Measurements from ENCODE around the gene EEF1A2. TPM values are rescaled to one million over a fixed set of nuclear protein-coding genes. Genes with fewer than 3 reads are reported as not detected.
"Not testable (repeated sequence)": the region's sequence is repeated elsewhere in the genome, so short reads cannot be mapped to it uniquely, and the experiment has no call there.

EEF1A2 gene
- total and polyA plus RNA-seq, 7 experiments from 2014 or later = 0.08 to 1.5 (median 0.53) TPM; not detected in 2

GRCh38 chr20:63481503-63481902 is 17.4 kb downstream of the EEF1A2 start:
- Mint-ChIP-seq H3K4me3 (no peak overlapping the region), H3K27me3 (peaks cover 20 to 49% (median 22%) of the 10 kb centered on the region in 5 donors), H3K36me3 (no peaks in the 10 kb centered on the region), H3K27ac (no peak overlapping the region), H3K4me1 (peaks cover 0 to 4% (median 0%) of the 10 kb centered on the region in 7 donors), H3K9me3 (peaks cover 0 to 5% (median 0%) of the 10 kb centered on the region in 11 donors)
- CTCF ChIA-PET = no interaction called here
- Histone ChIP-seq H3K4me1 (ENCODE audit: control insufficient read depth in 2 of 2, insufficient read depth in 2 of 2, low read length in 2 of 2) (no peaks in the 10 kb centered on the region), H3K27ac (ENCODE audit: low read depth, low read length) (no peak overlapping the region), H3K36me3 (ENCODE audit: control insufficient read depth in 2 of 3, insufficient read depth in 3 of 3, low read length in 3 of 3) (no peaks in the 10 kb centered on the region), H3K4me3 (ENCODE audit: low read length) (no peak overlapping the region), H3K27me3 (ENCODE audit: control insufficient read depth in 2 of 2, insufficient read depth in 2 of 2, low read length in 2 of 2) (no peaks in the 10 kb centered on the region), H3K9me3 (ENCODE audit: control insufficient read depth in 2 of 3, low read length in 3 of 3) (no peaks in the 10 kb centered on the region)
- DNase-seq (no peak), ATAC-seq (no peak)
- intact Hi-C loops (cut with micrococcal nuclease) = no loop called here
- POLR2A ChIA-PET = no interaction called here

GRCh38 chr20:63479695-63480419 is 19.0 kb downstream of the EEF1A2 start:
- peaks cover 22 to 57% (median 29%) of the 10 kb centered on the region in 5 donors for H3K27me3 Mint-ChIP-seq
- H3K4me3 ChIP-seq (ENCODE audit: low read length); H3K36me3 ChIP-seq (ENCODE audit: control insufficient read depth in 2 of 3, insufficient read depth in 3 of 3, low read length in 3 of 3); H3K9me3 ChIP-seq (ENCODE audit: control insufficient read depth in 2 of 3, low read length in 3 of 3); H3K27ac Mint-ChIP-seq; H3K27ac ChIP-seq (ENCODE audit: low read depth, low read length); H3K4me1 Mint-ChIP-seq; H3K36me3 Mint-ChIP-seq; H3K4me1 ChIP-seq (ENCODE audit: control insufficient read depth in 2 of 2, insufficient read depth in 2 of 2, low read length in 2 of 2); H3K4me3 Mint-ChIP-seq; H3K27me3 ChIP-seq (ENCODE audit: control insufficient read depth in 2 of 2, insufficient read depth in 2 of 2, low read length in 2 of 2); POLR2A ChIA-PET; ATAC-seq; DNase-seq; CTCF ChIA-PET; intact Hi-C loops (cut with micrococcal nuclease); H3K9me3 Mint-ChIP-seq: not testable (repeated sequence)

- H3K27me3 ChIP-seq (ENCODE audit: control insufficient read depth in 2 of 2, insufficient read depth in 2 of 2, low read length in 2 of 2) = peaks cover 3% of the 10 kb centered on the region in 2 donors
- H3K4me3 ChIP-seq (ENCODE audit: low read length) = no peak overlapping the region
- Mint-ChIP-seq H3K27me3 (peaks cover 31 to 64% (median 39%) of the 10 kb centered on the region in 5 donors), H3K36me3 (no peaks in the 10 kb centered on the region), H3K9me3 (peaks cover 0 to 3% (median 0%) of the 10 kb centered on the region in 11 donors), H3K27ac (no peak overlapping the region), H3K4me1 (peaks cover 0 to 13% (median 6%) of the 10 kb centered on the region in 7 donors), H3K4me3 (no peak overlapping the region)
- intact Hi-C loops (cut with micrococcal nuclease) = no loop called here
- ChIA-PET CTCF (no interaction called here), POLR2A (no interaction called here)
- ATAC-seq (no peak), DNase-seq (no peak)
- H3K9me3 ChIP-seq (ENCODE audit: control insufficient read depth in 2 of 3, low read length in 3 of 3) = no peaks in the 10 kb centered on the region
- H3K4me1 ChIP-seq (ENCODE audit: control insufficient read depth in 2 of 2, insufficient read depth in 2 of 2, low read length in 2 of 2) = no peaks in the 10 kb centered on the region
- H3K27ac ChIP-seq (ENCODE audit: low read depth, low read length) = no peak overlapping the region
- no peaks in the 10 kb centered on the region for H3K36me3 ChIP-seq (ENCODE audit: control insufficient read depth in 2 of 3, insufficient read depth in 3 of 3, low read length in 3 of 3)
These were observed 20.3 kb downstream of the EEF1A2 start for GRCh38 chr20:63478346-63479302.

- H3K27me3 ChIP-seq (ENCODE audit: control insufficient read depth in 2 of 2, insufficient read depth in 2 of 2, low read length in 2 of 2) = peaks cover 3 to 7% of the 10 kb centered on the region in 2 donors
- no peak for DNase-seq
- H3K36me3 ChIP-seq (ENCODE audit: control insufficient read depth in 2 of 3, insufficient read depth in 3 of 3, low read length in 3 of 3) = no peaks in the 10 kb centered on the region
- no peaks in the 10 kb centered on the region for H3K4me1 ChIP-seq (ENCODE audit: control insufficient read depth in 2 of 2, insufficient read depth in 2 of 2, low read length in 2 of 2)
- H3K27me3 Mint-ChIP-seq = peaks cover 29 to 62% (median 43%) of the 10 kb centered on the region in 5 donors
- intact Hi-C loops (cut with micrococcal nuclease) = no loop called here
- ATAC-seq = no peak
- no peak overlapping the region for H3K27ac ChIP-seq (ENCODE audit: low read depth, low read length)
- ChIA-PET CTCF (no interaction called here), POLR2A (no interaction called here)
- H3K4me1 Mint-ChIP-seq = peaks cover 0 to 13% (median 6%) of the 10 kb centered on the region in 7 donors
- H3K27ac Mint-ChIP-seq = no peak overlapping the region
- no peaks in the 10 kb centered on the region for H3K9me3 ChIP-seq (ENCODE audit: control insufficient read depth in 2 of 3, low read length in 3 of 3)
- no peak overlapping the region for H3K4me3 ChIP-seq (ENCODE audit: low read length)
- H3K4me3 Mint-ChIP-seq = no peak overlapping the region
- peaks cover 0 to 3% (median 0%) of the 10 kb centered on the region in 11 donors for H3K9me3 Mint-ChIP-seq
- no peaks in the 10 kb centered on the region for H3K36me3 Mint-ChIP-seq
These were observed 20.9 kb downstream of the EEF1A2 start for GRCh38 chr20:63477944-63478343.

GRCh38 chr20:63477061-63477616 is 21.7 kb downstream of the EEF1A2 start:
- Histone ChIP-seq H3K27ac (ENCODE audit: low read depth, low read length) (no peak overlapping the region), H3K4me3 (ENCODE audit: low read length) (no peak overlapping the region), H3K9me3 (ENCODE audit: control insufficient read depth in 2 of 3, low read length in 3 of 3) (no peaks in the 10 kb centered on the region), H3K4me1 (ENCODE audit: control insufficient read depth in 2 of 2, insufficient read depth in 2 of 2, low read length in 2 of 2) (no peaks in the 10 kb centered on the region), H3K36me3 (ENCODE audit: control insufficient read depth in 2 of 3, insufficient read depth in 3 of 3, low read length in 3 of 3) (no peaks in the 10 kb centered on the region), H3K27me3 (ENCODE audit: control insufficient read depth in 2 of 2, insufficient read depth in 2 of 2, low read length in 2 of 2) (peaks cover 3 to 7% of the 10 kb centered on the region in 2 donors)
- Mint-ChIP-seq H3K4me3 (no peak overlapping the region), H3K27me3 (peaks cover 26 to 56% (median 38%) of the 10 kb centered on the region in 5 donors), H3K27ac (peak overlapping the region in 1 of 9 donors; percentile 38), H3K4me1 (peaks cover 0 to 13% (median 6%) of the 10 kb centered on the region in 7 donors), H3K36me3 (no peaks in the 10 kb centered on the region), H3K9me3 (peaks cover 0 to 3% (median 0%) of the 10 kb centered on the region in 11 donors)
- POLR2A ChIA-PET = no interaction called here
- CTCF ChIA-PET = no interaction called here
- intact Hi-C loops (cut with micrococcal nuclease) = no loop called here
- DNase-seq = no peak
- no peak for ATAC-seq

GRCh38 chr20:63475209-63475608 is 23.7 kb downstream of the EEF1A2 start:
- H3K36me3 ChIP-seq (ENCODE audit: control insufficient read depth in 2 of 3, insufficient read depth in 3 of 3, low read length in 3 of 3) = no peaks in the 10 kb centered on the region
- no peaks in the 10 kb centered on the region for H3K9me3 ChIP-seq (ENCODE audit: control insufficient read depth in 2 of 3, low read length in 3 of 3)
- Mint-ChIP-seq H3K9me3 (no peaks in the 10 kb centered on the region), H3K27ac (no peak overlapping the region), H3K4me3 (no peak overlapping the region), H3K36me3 (no peaks in the 10 kb centered on the region), H3K4me1 (peaks cover 0 to 13% (median 6%) of the 10 kb centered on the region in 7 donors), H3K27me3 (peaks cover 19 to 50% (median 41%) of the 10 kb centered on the region in 5 donors)
- H3K27ac ChIP-seq (ENCODE audit: low read depth, low read length) = no peak overlapping the region
- H3K4me3 ChIP-seq (ENCODE audit: low read length) = no peak overlapping the region
- intact Hi-C loops (cut with micrococcal nuclease) = no loop called here
- ChIA-PET CTCF (interaction anchor here (1.0 kb wide), 1 partner anchor 9 kb away, joined by 3 read pairs; no protein-coding TSS in a partner anchor), POLR2A (no interaction called here)
- ATAC-seq (no peak), DNase-seq (no peak)
- H3K4me1 ChIP-seq (ENCODE audit: control insufficient read depth in 2 of 2, insufficient read depth in 2 of 2, low read length in 2 of 2) = no peaks in the 10 kb centered on the region
- H3K27me3 ChIP-seq (ENCODE audit: control insufficient read depth in 2 of 2, insufficient read depth in 2 of 2, low read length in 2 of 2) = peaks cover 3 to 7% of the 10 kb centered on the region in 2 donors
